Thyroid gland (tissue), 4 donors: ENCODE results near the gene FRAS1. TPM values are rescaled to one million over a fixed set of nuclear protein-coding genes. Genes with fewer than 3 reads are reported as not detected.
A peak's percentile ranks its signal among the peaks of the same experiment; 100 is the strongest.

Source experiments
- DNase-seq, 2 donors: peaks; one replicate each; pipeline ENCODE4 v3.0.0-alpha.2; 2019
- H3K27ac ChIP-seq, 3 donors: fragments of 200-600 bp; sonication (generic); 1 replicate in 2 of 3; 2 replicates in 1 of 3; pipeline ENCODE4 v1.5.1; 2016 to 2019; ENCODE audit warnings: mild to moderate bottlenecking in 1 of 3, moderate library complexity in 1 of 3
- H3K27me3 ChIP-seq: fragments of 200-600 bp; sonication (generic); one replicate; pipeline ENCODE4 v1.5.1; 2019
- H3K36me3 ChIP-seq, 2 donors: fragments of 200-600 bp; sonication (generic); one replicate each; pipeline ENCODE4 v1.5.1; 2016 to 2019
- H3K4me1 ChIP-seq, 2 donors: fragments of 200-600 bp; sonication (generic); one replicate each; pipeline ENCODE4 v1.5.1; 2017 to 2019
- H3K4me3 ChIP-seq, 3 donors: fragments of 200-600 bp; sonication (generic); replicated peaks in 1 of 3; 1 replicate in 2 of 3; 2 replicates in 1 of 3; pipeline ENCODE4 v1.5.1; 2016; ENCODE audit warnings: mild to moderate bottlenecking in 1 of 3
- H3K9me3 ChIP-seq: fragments of 200-600 bp; sonication (generic); one replicate; pipeline ENCODE4 v1.5.1; 2017
- CTCF ChIP-seq, 6 experiments: fragments of 200-600 bp in 3 of 6; fragments of 450-650 bp in 3 of 6; sonication (generic) in 3 of 6; IDR thresholded peaks; one replicate each; pipeline ENCODE4 v1.5.1; 2016 to 2019; ENCODE audit warnings: antibody characterized with exemption in 6 of 6, mild to moderate bottlenecking in 2 of 6, inconsistent platforms in 1 of 6, moderate library complexity in 1 of 6
- POLR2A ChIP-seq, 2 donors: fragments of 450-650 bp; IDR thresholded peaks; one replicate each; pipeline ENCODE4 v1.6.1; 2017; ENCODE audit warnings: antibody characterized with exemption in 2 of 2, mild to moderate bottlenecking in 2 of 2, moderate library complexity in 1 of 2
- WGBS, 2 donors: methylation state at CpG; one replicate each; pipeline ENCODE4 v1.1.5; 2017; 5-methylcytosine and 5-hydroxymethylcytosine counted together
- intact Hi-C: fragments of 100-400 bp; cut with DNase I; formaldehyde crosslinking; loops from one replicate; pipeline ENCODE4 v1.15.1; 2023
- total RNA-seq, 4 donors: library from RNA; depleted of rRNA; stranded (reverse); fragments of >200 nt; gene quantifications; one replicate each; pipeline ENCODE4 v1.2.3, GENCODE V29; 2016

The FRAS1 gene
- total RNA-seq, 4 donors from 2014 or later: 25.4 to 42.3 (median 31.7) TPM

GRCh38 chr4:78566834-78567499 is 509.8 kb downstream of the FRAS1 start:
- Histone ChIP-seq H3K27me3 (no peaks in the 10 kb centered on the region), H3K4me3 (no peak overlapping the region), H3K9me3 (no peaks in the 10 kb centered on the region), H3K4me1 (peaks cover 28 to 54% of the 10 kb centered on the region in 2 donors), H3K27ac (peak overlapping the region in 2 of 3 donors; percentile 34 to 97), H3K36me3 (no peaks in the 10 kb centered on the region)
- TF ChIP-seq CTCF (IDR thresholded peaks at IDR 0.05): no peak
- WGBS, 2 donors: 90 to 95% methylated on average over 6 to 8 of the region's 8 CpGs
- intact Hi-C loops: no loop called here
- no peak for DNase-seq

GRCh38 chr4:78567500-78568060 is 510.5 kb downstream of the FRAS1 start:
- WGBS, 2 donors: 93 to 95% methylated on average over 2 of the region's 2 CpGs
- intact Hi-C loops: no loop called here
- peak overlapping the region in 1 of 3 donors; percentile 34 for H3K27ac ChIP-seq
- H3K9me3 ChIP-seq: no peaks in the 10 kb centered on the region
- no peaks in the 10 kb centered on the region for H3K27me3 ChIP-seq
- H3K4me1 ChIP-seq: peaks cover 22 to 48% of the 10 kb centered on the region in 2 donors
- H3K4me3 ChIP-seq: no peak overlapping the region
- DNase-seq: no peak
- no peaks in the 10 kb centered on the region for H3K36me3 ChIP-seq
- TF ChIP-seq POLR2A (IDR thresholded peaks at IDR 0.05): no peak

GRCh38 chr4:78568640-78569305 is 511.6 kb downstream of the FRAS1 start:
- TF ChIP-seq POLR2A (IDR thresholded peaks at IDR 0.05): no peak
- TF ChIP-seq CTCF (IDR thresholded peaks at IDR 0.05): no peak
- intact Hi-C loops: no loop called here
- no peak overlapping the region for H3K4me3 ChIP-seq
- 84 to 91% methylated on average over 3 of the region's 3 CpGs for WGBS, 2 donors
- H3K27ac ChIP-seq: peak overlapping the region in 2 of 3 donors; percentile 18 to 59
- H3K36me3 ChIP-seq: no peaks in the 10 kb centered on the region
- no peaks in the 10 kb centered on the region for H3K9me3 ChIP-seq
- H3K27me3 ChIP-seq: no peaks in the 10 kb centered on the region
- H3K4me1 ChIP-seq: peaks cover 18 to 39% of the 10 kb centered on the region in 2 donors
- no peak for DNase-seq

GRCh38 chr4:78569306-78569821 is 512.2 kb downstream of the FRAS1 start:
- intact Hi-C loops: no loop called here
- H3K4me3 ChIP-seq: no peak overlapping the region
- no peak for DNase-seq
- H3K27me3 ChIP-seq: no peaks in the 10 kb centered on the region
- no peaks in the 10 kb centered on the region for H3K9me3 ChIP-seq
- peaks cover 17 to 33% of the 10 kb centered on the region in 2 donors for H3K4me1 ChIP-seq
- peak overlapping the region in 2 of 3 donors; percentile 18 to 59 for H3K27ac ChIP-seq
- no peaks in the 10 kb centered on the region for H3K36me3 ChIP-seq
- TF ChIP-seq CTCF (IDR thresholded peaks at IDR 0.05): no peak
- TF ChIP-seq POLR2A (IDR thresholded peaks at IDR 0.05): no peak
- WGBS, 2 donors: 69 to 78% methylated on average over 6 of the region's 6 CpGs

GRCh38 chr4:78570117-78570516 is 513.0 kb downstream of the FRAS1 start:
- Histone ChIP-seq H3K9me3 (no peaks in the 10 kb centered on the region), H3K36me3 (no peaks in the 10 kb centered on the region), H3K4me3 (no peak overlapping the region), H3K27me3 (no peaks in the 10 kb centered on the region), H3K4me1 (peaks cover 12 to 25% of the 10 kb centered on the region in 2 donors), H3K27ac (no peak overlapping the region)
- no peak for TF ChIP-seq POLR2A (IDR thresholded peaks at IDR 0.05)
- no peak for TF ChIP-seq CTCF (IDR thresholded peaks at IDR 0.05)
- intact Hi-C loops: no loop called here
- DNase-seq: no peak
- WGBS, 2 donors: 91 to 93% methylated on average over 2 of the region's 2 CpGs
